ENCODE data around the gene NPAS3. TPM values are rescaled to one million over a fixed set of nuclear protein-coding genes. Genes with fewer than 3 reads are reported as not detected.

NPAS3 gene
- total RNA-seq, 1 donor from 2014 or later, result 2.5 TPM

GRCh38 chr14:33103489-33103888 lies 164.8 kb downstream of the NPAS3 start:
- intact Hi-C loops (cut with micrococcal nuclease), result no loop called here
- Histone ChIP-seq H3K9me3 (replicated peaks) (no peaks in the 10 kb centered on the region), H3K36me3 (no peaks in the 10 kb centered on the region), H3K4me1 (peaks cover 12% of the 10 kb centered on the region), H3K27me3 (ENCODE audit: low read depth) (no peaks in the 10 kb centered on the region), H3K27ac (replicated peaks) (peak overlapping the region; percentile 20), H3K4me3 (no peak overlapping the region)
- DNase-seq, result no peak
- TF ChIP-seq CTCF (IDR thresholded peaks at IDR 0.05; ENCODE audit: borderline replicate concordance), result no peak

- intact Hi-C loops (cut with micrococcal nuclease), result no loop called here
- TF ChIP-seq CTCF (IDR thresholded peaks at IDR 0.05; ENCODE audit: borderline replicate concordance), result no peak
- Histone ChIP-seq H3K27me3 (ENCODE audit: low read depth) (no peaks in the 10 kb centered on the region), H3K4me1 (peaks cover 12% of the 10 kb centered on the region), H3K9me3 (replicated peaks) (no peaks in the 10 kb centered on the region), H3K27ac (replicated peaks) (no peak overlapping the region), H3K36me3 (no peaks in the 10 kb centered on the region), H3K4me3 (no peak overlapping the region)
- DNase-seq, result no peak
These were observed 165.3 kb downstream of the NPAS3 start for GRCh38 chr14:33103966-33104365.

GRCh38 chr14:33110737-33111443 lies 172.2 kb downstream of the NPAS3 start:
- no peaks in the 10 kb centered on the region for H3K36me3 ChIP-seq

GRCh38 chr14:33114331-33114730 lies 175.7 kb downstream of the NPAS3 start:
- no peaks in the 10 kb centered on the region for H3K27me3 ChIP-seq (ENCODE audit: low read depth)
- H3K4me3 ChIP-seq, result no peak overlapping the region
- TF ChIP-seq CTCF (IDR thresholded peaks at IDR 0.05; ENCODE audit: borderline replicate concordance), result no peak
- no peak overlapping the region for H3K27ac ChIP-seq (replicated peaks)
- H3K36me3 ChIP-seq, result no peaks in the 10 kb centered on the region
- intact Hi-C loops (cut with micrococcal nuclease), result no loop called here
- H3K4me1 ChIP-seq, result no peaks in the 10 kb centered on the region
- no peak for DNase-seq
- no peaks in the 10 kb centered on the region for H3K9me3 ChIP-seq (replicated peaks)

More at GRCh38 chr14:33110737-33111443, 172.2 kb downstream of the NPAS3 start:
- no peak for TF ChIP-seq CTCF (IDR thresholded peaks at IDR 0.05; ENCODE audit: borderline replicate concordance)
- no peak overlapping the region for H3K4me3 ChIP-seq
- no peaks in the 10 kb centered on the region for H3K27me3 ChIP-seq (ENCODE audit: low read depth)
- no peaks in the 10 kb centered on the region for H3K9me3 ChIP-seq (replicated peaks)
- DNase-seq, result no peak
- H3K27ac ChIP-seq (replicated peaks), result no peak overlapping the region
- no peaks in the 10 kb centered on the region for H3K4me1 ChIP-seq
- intact Hi-C loops (cut with micrococcal nuclease), result no loop called here

GRCh38 chr14:33118668-33119067 lies 180.0 kb downstream of the NPAS3 start:
- Histone ChIP-seq H3K4me3 (no peak overlapping the region), H3K36me3 (no peaks in the 10 kb centered on the region), H3K4me1 (no peaks in the 10 kb centered on the region), H3K27ac (replicated peaks) (no peak overlapping the region), H3K9me3 (replicated peaks) (no peaks in the 10 kb centered on the region), H3K27me3 (ENCODE audit: low read depth) (no peaks in the 10 kb centered on the region)
- no peak for DNase-seq
- intact Hi-C loops (cut with micrococcal nuclease), result no loop called here
- TF ChIP-seq CTCF (IDR thresholded peaks at IDR 0.05; ENCODE audit: borderline replicate concordance), result no peak
